ENCODE results near the gene LMBRD1.
"Not testable (repeated sequence)": the region's sequence is repeated elsewhere in the genome, so short reads cannot be mapped to it uniquely, and the experiment has no call there.

The LMBRD1 gene

GRCh38 chr6:69796642-69797390, at the start of gene LMBRD1:
Gene LMBRD1 (minus strand): TSS chr6:69797010. CDS start chr6:69796881, 129 bp downstream.
- in situ Hi-C loops (cut with MboI; ENCODE audit: low sequenced_read_pairs) = no loop called here

- in situ Hi-C loops (cut with MboI; ENCODE audit: low sequenced_read_pairs) = no loop called here
Measured at GRCh38 chr6:69846312-69846711, 49.5 kb upstream of the LMBRD1 start.

- in situ Hi-C loops (cut with MboI; ENCODE audit: low sequenced_read_pairs) = no loop called here
Measured at GRCh38 chr6:69843189-69843588, 46.4 kb upstream of the LMBRD1 start.

- in situ Hi-C loops (cut with MboI; ENCODE audit: low sequenced_read_pairs) = no loop called here
Measured at GRCh38 chr6:69841862-69842261, 45.1 kb upstream of the LMBRD1 start.

- in situ Hi-C loops (cut with MboI; ENCODE audit: low sequenced_read_pairs) = no loop called here
Measured at GRCh38 chr6:69835414-69836179, 38.8 kb upstream of the LMBRD1 start.

GRCh38 chr6:69832558-69832957, 35.7 kb upstream of the LMBRD1 start:
- in situ Hi-C loops (cut with MboI; ENCODE audit: low sequenced_read_pairs) = no loop called here

- in situ Hi-C loops (cut with MboI; ENCODE audit: low sequenced_read_pairs) = no loop called here
Measured at GRCh38 chr6:69827276-69827893, 30.6 kb upstream of the LMBRD1 start.

GRCh38 chr6:69825904-69826303, 29.1 kb upstream of the LMBRD1 start:
- in situ Hi-C loops (cut with MboI; ENCODE audit: low sequenced_read_pairs) = no loop called here

- in situ Hi-C loops (cut with MboI; ENCODE audit: low sequenced_read_pairs) = not testable (repeated sequence)
Measured at GRCh38 chr6:69824355-69824754, 27.5 kb upstream of the LMBRD1 start.

GRCh38 chr6:69820438-69820837, 23.6 kb upstream of the LMBRD1 start:
- in situ Hi-C loops (cut with MboI; ENCODE audit: low sequenced_read_pairs) = no loop called here

GRCh38 chr6:69820018-69820417, 23.2 kb upstream of the LMBRD1 start:
- in situ Hi-C loops (cut with MboI; ENCODE audit: low sequenced_read_pairs) = no loop called here

GRCh38 chr6:69819138-69819537, 22.3 kb upstream of the LMBRD1 start:
- in situ Hi-C loops (cut with MboI; ENCODE audit: low sequenced_read_pairs) = no loop called here

GRCh38 chr6:69818223-69818930, 21.6 kb upstream of the LMBRD1 start:
- in situ Hi-C loops (cut with MboI; ENCODE audit: low sequenced_read_pairs) = no loop called here

GRCh38 chr6:69817358-69817757, 20.5 kb upstream of the LMBRD1 start:
- in situ Hi-C loops (cut with MboI; ENCODE audit: low sequenced_read_pairs) = no loop called here

- in situ Hi-C loops (cut with MboI; ENCODE audit: low sequenced_read_pairs) = no loop called here
Measured at GRCh38 chr6:69816569-69816968, 19.8 kb upstream of the LMBRD1 start.

- in situ Hi-C loops (cut with MboI; ENCODE audit: low sequenced_read_pairs) = no loop called here
Measured at GRCh38 chr6:69816026-69816425, 19.2 kb upstream of the LMBRD1 start.

- in situ Hi-C loops (cut with MboI; ENCODE audit: low sequenced_read_pairs) = no loop called here
Measured at GRCh38 chr6:69813508-69813907, 16.7 kb upstream of the LMBRD1 start.

- in situ Hi-C loops (cut with MboI; ENCODE audit: low sequenced_read_pairs) = no loop called here
Measured at GRCh38 chr6:69812746-69813427, 16.1 kb upstream of the LMBRD1 start.

GRCh38 chr6:69802995-69803394, 6.2 kb upstream of the LMBRD1 start:
- in situ Hi-C loops (cut with MboI; ENCODE audit: low sequenced_read_pairs) = no loop called here

- in situ Hi-C loops (cut with MboI; ENCODE audit: low sequenced_read_pairs) = no loop called here
Measured at GRCh38 chr6:69801711-69802110, 4.9 kb upstream of the LMBRD1 start.

GRCh38 chr6:69801225-69801624, 4.4 kb upstream of the LMBRD1 start:
- in situ Hi-C loops (cut with MboI; ENCODE audit: low sequenced_read_pairs) = no loop called here

All from HL-60/S4 treated with phorbol 12-myristate 13-acetate at 8.2 ng/mL for 4 days and 3 days (cell line).